Nephron (organoid): ENCODE results near the gene CRIP1.

Experiments used
- H3K27ac Mint-ChIP-seq, 3 experiments: 2 replicates each; pipeline ENCODE4 v1.8.0; 2020; ENCODE audit warnings: mixed read lengths in 3 of 3, mild to moderate bottlenecking in 2 of 3, moderate library complexity in 1 of 3
- H3K27me3 Mint-ChIP-seq: 2 replicates; pipeline ENCODE4 v1.8.0; 2021; ENCODE audit warnings: low read depth, mild to moderate bottlenecking, moderate library complexity, mixed read lengths
- H3K36me3 Mint-ChIP-seq: 2 replicates; pipeline ENCODE4 v1.8.0; 2020; ENCODE audit warnings: low read depth, mixed read lengths
- H3K4me1 Mint-ChIP-seq: 2 replicates; pipeline ENCODE4 v1.8.0; 2020; ENCODE audit warnings: mixed read lengths
- H3K4me3 Mint-ChIP-seq, 3 experiments: 2 replicates each; pipeline ENCODE4 v1.8.0; 2020; ENCODE audit warnings: mild to moderate bottlenecking in 3 of 3, mixed read lengths in 3 of 3, moderate library complexity in 2 of 3
- H3K9me3 Mint-ChIP-seq: 2 replicates; pipeline ENCODE4 v1.8.0; 2020; ENCODE audit warnings: mixed read lengths
- CTCF ChIP-seq, 3 experiments: fragments of 200-600 bp; sonication (generic); IDR thresholded peaks; one replicate each; pipeline ENCODE4 v1.5.0; 2021; ENCODE audit warnings: antibody characterized with exemption in 3 of 3; ENCODE audit not compliant: unreplicated experiment in 3 of 3

CRIP1 gene

GRCh38 chr14:105528586-105529318, 42.1 kb downstream of the CRIP1 start:
- H3K27ac Mint-ChIP-seq = no peak overlapping the region
- no peaks in the 10 kb centered on the region for H3K36me3 Mint-ChIP-seq
- H3K4me3 Mint-ChIP-seq = peak overlapping the region; percentile 60 to 67 (median 60)
- peaks cover 20% of the 10 kb centered on the region for H3K27me3 Mint-ChIP-seq
- TF ChIP-seq CTCF (IDR thresholded peaks at IDR 0.05; ENCODE audit: unreplicated experiment in 3 of 3) = peak in 1 of 3 experiments; percentile 35
- H3K4me1 Mint-ChIP-seq = no peaks in the 10 kb centered on the region
- no peaks in the 10 kb centered on the region for H3K9me3 Mint-ChIP-seq

- peak overlapping the region; percentile 60 to 67 (median 60) for H3K4me3 Mint-ChIP-seq
- H3K27me3 Mint-ChIP-seq = peaks cover 17% of the 10 kb centered on the region
- H3K4me1 Mint-ChIP-seq = peaks cover 5% of the 10 kb centered on the region
- no peak for TF ChIP-seq CTCF (IDR thresholded peaks at IDR 0.05; ENCODE audit: unreplicated experiment in 3 of 3)
- no peaks in the 10 kb centered on the region for H3K9me3 Mint-ChIP-seq
- no peak overlapping the region for H3K27ac Mint-ChIP-seq
- no peaks in the 10 kb centered on the region for H3K36me3 Mint-ChIP-seq
Measured at GRCh38 chr14:105529319-105529568, 42.6 kb downstream of the CRIP1 start.

- no peaks in the 10 kb centered on the region for H3K36me3 Mint-ChIP-seq
- H3K4me1 Mint-ChIP-seq = peaks cover 6% of the 10 kb centered on the region
- peaks cover 12% of the 10 kb centered on the region for H3K27me3 Mint-ChIP-seq
- H3K27ac Mint-ChIP-seq = no peak overlapping the region
- no peaks in the 10 kb centered on the region for H3K9me3 Mint-ChIP-seq
- no peak for TF ChIP-seq CTCF (IDR thresholded peaks at IDR 0.05; ENCODE audit: unreplicated experiment in 3 of 3)
- H3K4me3 Mint-ChIP-seq = peak overlapping the region in 1 of 3 experiments; percentile 17
Measured at GRCh38 chr14:105529569-105530284, 43.0 kb downstream of the CRIP1 start.

GRCh38 chr14:105530285-105531087, 43.8 kb downstream of the CRIP1 start:
- no peaks in the 10 kb centered on the region for H3K9me3 Mint-ChIP-seq
- peaks cover 9% of the 10 kb centered on the region for H3K27me3 Mint-ChIP-seq
- no peak overlapping the region for H3K27ac Mint-ChIP-seq
- H3K36me3 Mint-ChIP-seq = no peaks in the 10 kb centered on the region
- peaks cover 6% of the 10 kb centered on the region for H3K4me1 Mint-ChIP-seq
- H3K4me3 Mint-ChIP-seq = peak overlapping the region; percentile 17 to 43 (median 42)
- no peak for TF ChIP-seq CTCF (IDR thresholded peaks at IDR 0.05; ENCODE audit: unreplicated experiment in 3 of 3)

GRCh38 chr14:105531088-105531893, 44.6 kb downstream of the CRIP1 start:
- no peak for TF ChIP-seq CTCF (IDR thresholded peaks at IDR 0.05; ENCODE audit: unreplicated experiment in 3 of 3)
- H3K4me3 Mint-ChIP-seq = peak overlapping the region in 1 of 3 experiments; percentile 17
- H3K27me3 Mint-ChIP-seq = peaks cover 5% of the 10 kb centered on the region
- H3K4me1 Mint-ChIP-seq = peaks cover 6% of the 10 kb centered on the region
- no peak overlapping the region for H3K27ac Mint-ChIP-seq
- H3K36me3 Mint-ChIP-seq = no peaks in the 10 kb centered on the region
- H3K9me3 Mint-ChIP-seq = no peaks in the 10 kb centered on the region
